Neutrophil (primary cell): ENCODE measurements around the gene POLDIP3.
"Not testable (repeated sequence)": the region's sequence is repeated elsewhere in the genome, so short reads cannot be mapped to it uniquely, and the experiment has no call there.

Source experiments
- H3K27ac ChIP-seq: fragments of 200-600 bp; sonication (generic); 2 replicates; pipeline ENCODE4 v1.5.1; 2016; ENCODE audit warnings: mild to moderate bottlenecking, moderate library complexity
- H3K27me3 ChIP-seq: fragments of 200-600 bp; sonication (generic); 2 replicates; pipeline ENCODE4 v1.6.0; 2016; ENCODE audit warnings: mild to moderate bottlenecking
- H3K36me3 ChIP-seq: fragments of 200-600 bp; sonication (generic); 2 replicates; pipeline ENCODE4 v1.5.1; 2017
- H3K4me1 ChIP-seq, 2 experiments: fragments of 200-600 bp in 1 of 2; sonication (generic) in 1 of 2; 1 replicate in 1 of 2; 2 replicates in 1 of 2; pipeline versions ENCODE4 v1.5.1 to v1.6.1; 2013 to 2016; ENCODE audit warnings: low read depth in 1 of 2, low read length in 1 of 2, mild to moderate bottlenecking in 1 of 2, moderate library complexity in 1 of 2; ENCODE audit not compliant: control insufficient read depth in 1 of 2, insufficient read depth in 1 of 2
- H3K4me3 ChIP-seq, 2 experiments: fragments of 200-600 bp in 1 of 2; sonication (generic) in 1 of 2; 1 replicate in 1 of 2; 2 replicates in 1 of 2; pipeline ENCODE4 v1.5.1; 2013 to 2016; ENCODE audit warnings: low read depth in 1 of 2, low read length in 1 of 2, mild to moderate bottlenecking in 1 of 2, moderate library complexity in 1 of 2
- H3K9me3 ChIP-seq: fragments of 200-600 bp; sonication (generic); 2 replicates; pipeline ENCODE4 v1.5.1; 2016
- CTCF ChIP-seq: fragments of 200-600 bp; sonication (generic); IDR thresholded peaks from 2 replicates; pipeline ENCODE4 v1.5.1; 2016; ENCODE audit warnings: antibody characterized with exemption

The POLDIP3 gene

GRCh38 chr22:42586381-42586780 lies 28.3 kb downstream of the POLDIP3 start:
- Histone ChIP-seq H3K27me3 (no peaks in the 10 kb centered on the region), H3K36me3 (peaks cover 80% of the 10 kb centered on the region), H3K9me3 (no peaks in the 10 kb centered on the region), H3K4me1 (peaks cover 18 to 21% of the 10 kb centered on the region in 2 experiments), H3K4me3 (no peak overlapping the region), H3K27ac (peak overlapping the region; percentile 41)
- TF ChIP-seq CTCF = no peak

- H3K4me1 ChIP-seq = peaks cover 21 to 22% of the 10 kb centered on the region in 2 experiments
- no peaks in the 10 kb centered on the region for H3K27me3 ChIP-seq
- H3K36me3 ChIP-seq = peaks cover 69% of the 10 kb centered on the region
- TF ChIP-seq CTCF = no peak
- no peak overlapping the region for H3K27ac ChIP-seq
- H3K4me3 ChIP-seq = no peak overlapping the region
- H3K9me3 ChIP-seq = no peaks in the 10 kb centered on the region
Measured at GRCh38 chr22:42585096-42585495, 29.6 kb downstream of the POLDIP3 start.

- peaks cover 62% of the 10 kb centered on the region for H3K36me3 ChIP-seq
- no peak overlapping the region for H3K27ac ChIP-seq
- no peak overlapping the region for H3K4me3 ChIP-seq
- H3K4me1 ChIP-seq = peaks cover 21 to 22% of the 10 kb centered on the region in 2 experiments
- H3K27me3 ChIP-seq = no peaks in the 10 kb centered on the region
- H3K9me3 ChIP-seq = no peaks in the 10 kb centered on the region
- TF ChIP-seq CTCF = no peak
Measured at GRCh38 chr22:42584364-42584940, 30.2 kb downstream of the POLDIP3 start.

GRCh38 chr22:42582987-42583386 lies 31.7 kb downstream of the POLDIP3 start:
- Histone ChIP-seq H3K36me3 (peaks cover 61% of the 10 kb centered on the region), H3K4me3 (no peak overlapping the region), H3K27ac (no peak overlapping the region), H3K27me3 (no peaks in the 10 kb centered on the region), H3K9me3 (no peaks in the 10 kb centered on the region), H3K4me1 (peaks cover 21 to 22% of the 10 kb centered on the region in 2 experiments)
- TF ChIP-seq CTCF = no peak

- Histone ChIP-seq H3K27ac (no peak overlapping the region), H3K27me3 (no peaks in the 10 kb centered on the region), H3K9me3 (no peaks in the 10 kb centered on the region), H3K4me1 (peaks cover 13 to 14% of the 10 kb centered on the region in 2 experiments), H3K36me3 (peaks cover 64% of the 10 kb centered on the region), H3K4me3 (peak overlapping the region; percentile 50 to 61)
- no peak for TF ChIP-seq CTCF
Measured at GRCh38 chr22:42581762-42582716, 32.6 kb downstream of the POLDIP3 start.

- peak overlapping the region; percentile 50 to 61 for H3K4me3 ChIP-seq
- H3K9me3 ChIP-seq, H3K27ac ChIP-seq, H3K27me3 ChIP-seq: not testable (repeated sequence)
- peaks cover 9 to 12% of the 10 kb centered on the region in 2 experiments for H3K4me1 ChIP-seq
- H3K36me3 ChIP-seq = peaks cover 58% of the 10 kb centered on the region
Measured at GRCh38 chr22:42581194-42581761, 33.4 kb downstream of the POLDIP3 start.

GRCh38 chr22:42580040-42580439 lies 34.6 kb downstream of the POLDIP3 start:
- Histone ChIP-seq H3K4me1 (peaks cover 8 to 12% of the 10 kb centered on the region in 2 experiments), H3K36me3 (peaks cover 50% of the 10 kb centered on the region)
- not testable (repeated sequence) for H3K27me3 ChIP-seq, H3K27ac ChIP-seq, H3K9me3 ChIP-seq, H3K4me3 ChIP-seq
